ENCODE measurements around the gene TTC24.
"Not testable (repeated sequence)": the region's sequence is repeated elsewhere in the genome, so short reads cannot be mapped to it uniquely, and the experiment has no call there.

The TTC24 gene

DNA sequence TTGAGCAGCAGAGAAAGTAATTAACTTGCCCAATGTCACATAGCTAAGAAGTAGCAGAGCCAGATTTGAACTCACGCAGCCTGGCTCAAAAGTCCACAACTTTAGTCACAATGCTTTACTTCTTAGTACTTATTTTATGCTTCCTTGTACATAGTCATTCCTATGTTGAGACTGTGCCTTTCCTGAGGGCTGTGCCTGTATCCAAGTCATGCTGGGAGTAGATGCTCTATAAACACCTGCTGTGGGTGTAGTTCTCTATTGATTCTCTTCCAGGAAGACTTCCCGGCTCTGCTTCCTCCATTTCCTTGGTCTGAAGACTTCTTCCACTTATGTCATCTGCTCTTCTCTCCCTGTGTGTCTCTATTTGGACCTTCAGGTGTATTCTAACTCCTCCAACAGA is 23.8 kb upstream of the TTC24 start:
- FAIRE-seq = no peak

DNA sequence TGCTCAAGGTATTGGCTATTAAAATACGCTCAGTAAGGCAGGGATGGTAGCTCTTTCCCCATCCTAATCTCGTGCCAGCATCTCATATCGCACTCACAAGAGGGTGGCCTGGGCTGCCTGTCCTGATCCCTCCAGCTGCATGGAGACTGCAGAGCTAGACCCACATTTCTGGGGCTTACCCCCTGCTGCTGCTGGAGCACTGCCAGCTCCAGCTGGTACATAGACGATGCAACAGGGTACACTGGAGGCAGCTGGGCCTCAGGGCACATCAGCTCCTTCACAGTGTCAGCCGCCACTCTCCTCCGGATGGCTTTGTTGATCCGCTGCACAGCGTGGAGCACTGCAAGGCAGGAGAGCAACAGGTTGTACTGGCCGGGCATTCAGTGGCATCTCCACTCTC is 23.2 kb upstream of the TTC24 start:
- FAIRE-seq = no peak

DNA sequence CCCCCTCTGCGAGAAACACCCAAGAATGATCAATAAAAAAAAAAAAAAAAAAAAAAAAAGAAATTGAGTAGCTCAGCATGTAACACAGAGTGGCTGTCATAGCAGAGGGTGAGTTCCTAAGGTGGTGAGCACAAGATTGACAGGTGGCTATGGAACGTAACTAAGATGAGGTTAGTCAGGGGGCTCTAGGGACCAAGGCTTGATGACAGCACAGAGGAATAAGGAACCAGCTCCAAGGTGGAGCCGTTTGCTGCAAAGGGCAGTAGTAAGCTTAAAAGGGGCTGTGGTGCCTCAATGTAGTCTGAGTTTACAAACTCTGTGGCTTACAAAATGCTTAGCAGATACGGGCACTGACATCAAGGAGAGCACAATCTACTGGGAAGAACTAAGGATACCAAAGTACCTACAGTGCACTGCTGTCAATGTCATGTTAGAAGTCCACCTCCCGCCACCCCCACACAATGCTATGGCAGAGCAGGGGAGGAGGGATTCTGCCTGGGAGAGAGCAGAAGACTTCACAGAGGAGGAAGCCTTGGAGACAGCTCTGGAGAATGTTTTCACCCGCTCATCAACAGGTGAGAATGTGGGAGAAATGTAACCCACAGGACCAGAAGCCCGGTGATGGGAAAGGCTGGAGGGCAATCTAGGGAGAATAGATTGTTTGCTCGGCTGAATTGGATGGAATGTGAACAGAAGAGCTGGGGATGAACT is 20.3 kb upstream of the TTC24 start:
- no peak for FAIRE-seq

DNA sequence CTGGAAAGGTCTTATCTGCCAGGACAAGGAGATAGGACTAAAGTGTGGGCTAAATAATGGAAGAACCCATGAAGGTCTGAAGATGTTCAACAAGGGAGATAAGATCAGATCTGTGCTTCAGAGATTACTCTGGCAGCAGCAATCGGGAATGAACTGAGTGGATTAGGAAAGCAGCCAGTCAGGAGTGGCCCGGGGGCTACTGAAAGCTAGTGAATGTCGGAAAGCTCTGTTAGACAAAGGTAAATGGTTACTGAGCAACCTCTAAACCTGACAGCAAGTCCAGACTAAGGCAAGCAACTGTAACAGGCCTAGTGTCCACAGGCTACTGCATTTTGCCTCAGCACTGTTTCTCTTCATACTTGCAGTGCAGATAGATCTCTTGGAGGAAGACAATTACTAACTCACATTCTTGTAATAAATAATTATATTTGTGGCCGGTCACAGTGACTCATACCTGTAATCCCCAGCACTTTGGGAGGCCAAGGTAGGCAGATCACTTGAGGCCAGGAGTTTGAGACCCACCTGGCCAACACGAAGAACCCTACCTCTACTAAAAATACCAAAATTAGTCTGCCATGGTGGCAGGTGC is 19.6 kb upstream of the TTC24 start:
- FAIRE-seq = no peak

DNA sequence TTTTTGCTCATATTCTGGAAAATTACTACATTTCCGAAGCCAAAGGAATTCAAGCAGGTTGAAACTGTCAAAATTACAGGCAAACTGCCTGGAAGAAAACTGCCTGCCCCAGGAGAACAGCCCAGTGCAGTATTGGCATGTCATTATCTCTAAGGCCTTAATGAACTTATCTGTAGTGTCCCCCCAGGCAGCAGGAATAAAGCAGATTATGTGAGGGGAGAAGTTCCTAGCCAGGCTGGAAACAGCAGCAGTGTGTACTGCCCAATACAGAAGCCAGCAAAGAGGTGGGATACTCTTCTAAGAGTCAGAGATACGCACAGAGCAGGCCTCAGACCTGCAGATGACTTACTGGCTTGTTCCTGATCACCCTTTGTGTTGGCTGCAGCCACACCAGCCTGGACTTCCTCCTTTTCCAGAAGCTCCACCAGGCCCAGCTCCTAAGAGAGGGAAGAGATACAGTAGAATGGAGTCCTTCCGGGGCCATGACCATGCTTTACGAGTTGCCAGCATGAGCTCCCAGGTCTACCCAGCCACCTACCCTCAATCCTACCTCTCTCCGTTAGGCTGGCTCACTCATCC is 18.8 kb upstream of the TTC24 start:
- FAIRE-seq = no peak

DNA sequence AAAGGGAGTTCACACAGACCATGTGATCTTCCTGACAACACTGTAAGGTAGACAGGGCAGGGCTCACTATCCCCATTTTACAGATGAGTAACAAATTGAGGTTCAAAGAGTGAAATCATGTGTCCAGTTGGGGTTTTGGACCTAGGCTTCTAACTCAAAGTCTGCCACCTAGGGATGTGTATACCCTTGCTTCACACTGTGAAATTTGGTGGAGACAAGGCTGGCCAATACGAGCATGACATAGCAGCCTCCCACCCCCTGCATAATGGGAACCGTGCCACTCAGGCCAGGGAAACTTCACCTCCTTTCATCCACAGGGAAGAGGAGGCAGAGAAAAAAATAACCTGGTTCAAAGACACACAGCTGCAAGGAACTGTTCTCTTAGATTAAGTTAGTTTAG is 14.0 kb upstream of the TTC24 start:
- no peak for FAIRE-seq

DNA sequence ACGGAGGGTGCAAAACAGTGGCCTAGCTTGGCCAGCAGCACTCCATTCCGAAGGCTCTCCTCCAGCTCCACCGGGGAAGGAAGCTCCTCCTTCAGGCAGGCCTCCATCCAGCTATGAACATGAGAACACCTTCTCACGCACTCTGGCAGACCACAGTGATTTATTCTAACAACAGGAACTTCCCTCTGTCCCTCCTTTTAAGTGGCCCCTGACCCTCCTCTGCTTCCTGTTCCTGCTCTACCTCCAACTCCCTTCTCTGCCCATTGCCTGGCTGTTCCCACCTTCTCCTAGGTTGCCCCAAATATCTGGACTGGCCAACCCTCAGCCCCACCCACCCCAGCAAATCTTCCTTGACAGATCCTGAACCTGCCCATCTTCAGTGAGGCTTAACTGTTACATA is 13.1 kb upstream of the TTC24 start:
- no peak for FAIRE-seq

DNA sequence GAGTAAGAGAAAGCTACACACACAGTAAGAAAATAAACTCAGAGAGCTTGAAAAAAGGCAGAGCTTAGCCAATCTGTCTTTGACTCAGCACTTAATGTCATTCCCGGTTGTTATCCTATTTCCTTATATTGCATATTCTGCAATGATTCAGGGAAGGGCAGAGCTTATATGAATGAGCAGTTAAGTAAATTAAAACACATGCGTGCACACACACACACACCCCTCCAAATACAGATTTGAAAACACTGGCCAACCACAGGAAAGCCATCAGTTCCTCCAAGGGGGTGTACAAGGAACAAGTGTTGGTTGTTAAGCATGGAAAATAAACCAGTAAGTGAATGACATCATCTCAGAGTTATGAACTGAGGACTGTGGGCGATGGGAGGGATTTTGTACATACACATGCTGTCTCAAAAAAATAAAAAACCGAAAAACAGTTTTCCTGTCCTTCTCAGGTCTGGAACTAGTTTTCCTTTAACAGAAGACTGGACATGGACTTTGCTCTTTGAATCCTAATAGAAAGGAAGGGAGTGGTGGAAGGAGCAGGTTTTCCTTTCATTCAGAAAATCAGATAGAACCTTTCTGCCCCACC is 8.2 kb upstream of the TTC24 start:
- no peak for FAIRE-seq

DNA sequence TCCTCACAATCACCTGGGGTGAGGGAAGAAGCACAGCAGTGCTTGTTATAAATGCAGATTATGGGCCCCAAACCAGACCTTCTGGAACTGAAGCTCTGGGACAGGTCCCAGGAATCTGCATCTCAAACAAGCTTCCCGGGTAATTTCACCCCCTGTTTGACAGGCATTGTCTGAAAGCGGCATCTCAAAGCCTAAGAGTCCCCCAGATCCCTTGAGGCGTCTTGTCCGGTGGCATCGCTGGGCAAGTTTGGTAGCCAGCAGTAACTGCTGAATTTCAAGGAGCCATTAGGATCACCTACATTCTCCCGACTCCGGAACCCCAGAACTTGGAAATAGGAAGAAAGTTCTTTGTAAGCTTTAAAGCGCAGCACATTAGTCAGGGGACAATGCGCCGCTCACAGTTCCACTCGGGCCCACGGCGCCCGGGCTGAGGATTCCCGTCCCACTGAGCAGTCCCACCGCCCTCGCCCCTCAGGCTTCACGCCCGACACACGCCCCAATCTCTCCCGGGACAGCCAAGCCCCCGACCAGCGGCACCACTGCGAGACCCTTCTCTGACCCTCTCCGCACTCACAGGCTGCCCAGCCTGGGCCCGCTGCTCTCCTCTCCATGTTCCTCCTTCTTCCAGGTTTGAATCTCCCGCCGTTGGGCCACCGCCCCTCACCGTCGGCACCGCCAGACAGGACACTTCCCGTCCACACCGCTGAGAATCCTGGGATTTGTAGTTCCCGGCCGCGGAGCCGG is 7.4 kb upstream of the TTC24 start, which contains the start of gene IQGAP3:
TSS of gene IQGAP3 (minus strand) at position 647 of the 744 bp plus-strand sequence. CDS start at position 611, 36 bp downstream.
- FAIRE-seq = peak; percentile 78

DNA sequence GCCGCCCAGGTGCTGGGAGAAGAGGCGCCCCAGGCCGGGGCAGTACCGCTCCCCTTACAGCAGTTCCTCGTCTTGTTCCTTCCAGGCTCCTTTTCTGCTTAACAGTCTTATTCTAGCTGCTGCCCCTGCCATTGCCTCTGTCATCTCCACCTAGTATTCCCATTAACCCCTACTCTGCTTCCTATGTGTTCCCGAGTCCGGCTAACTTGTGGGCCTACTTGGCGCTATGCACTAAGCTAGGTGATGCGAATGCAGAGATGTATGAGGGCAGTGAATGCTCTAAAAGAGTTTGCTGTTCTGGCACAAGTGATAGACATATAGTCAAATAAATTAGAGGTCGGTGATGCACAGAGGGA is 6.9 kb upstream of the TTC24 start:
- FAIRE-seq = no peak

DNA sequence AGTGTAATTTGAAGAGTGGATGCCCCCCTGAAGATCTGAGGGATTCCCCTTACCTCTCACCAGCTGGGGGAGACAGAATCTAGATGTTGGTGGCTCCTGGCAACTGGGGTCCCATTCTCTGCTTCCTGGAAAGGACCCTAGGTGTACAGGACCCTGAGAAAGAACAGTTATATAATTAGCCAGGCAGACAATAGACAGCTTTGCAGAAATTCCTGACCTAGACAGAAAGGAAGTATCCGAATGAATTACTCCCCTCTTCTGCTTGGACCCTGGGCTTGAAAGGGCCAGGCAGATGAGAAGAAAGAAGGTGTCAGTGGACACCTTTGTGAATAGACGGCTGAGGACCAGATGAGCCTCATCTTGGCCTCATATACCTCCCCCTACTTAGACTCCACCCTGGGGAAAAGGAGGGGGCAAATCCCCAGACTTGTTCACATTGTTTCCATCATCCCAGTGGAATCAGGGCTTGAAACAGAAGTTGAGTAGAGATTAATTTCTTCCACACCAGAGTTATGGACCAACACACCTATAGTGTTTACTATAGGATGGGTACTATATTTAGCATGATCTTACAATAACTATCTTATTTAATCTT is 5.4 kb upstream of the TTC24 start:
- no peak for FAIRE-seq

DNA sequence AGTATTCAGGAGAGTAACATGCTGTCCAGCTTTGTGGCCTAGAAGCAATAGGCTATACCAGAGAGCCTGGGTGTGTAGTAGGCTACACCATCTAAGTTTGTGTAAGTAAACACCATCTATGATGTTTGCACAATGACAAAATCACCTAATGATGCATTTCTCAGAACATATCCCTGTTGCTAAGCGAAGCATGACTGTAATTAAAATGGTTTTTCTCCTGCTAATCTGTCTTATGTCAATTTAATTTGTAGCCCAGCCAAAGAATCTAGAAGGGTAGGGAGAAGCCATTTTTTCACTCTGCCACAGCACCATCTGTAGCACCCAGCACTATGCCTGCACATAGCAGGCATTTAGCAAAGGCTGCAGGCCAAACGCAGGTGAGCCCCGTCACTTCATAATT is 2.0 kb upstream of the TTC24 start:
- FAIRE-seq = no peak

DNA sequence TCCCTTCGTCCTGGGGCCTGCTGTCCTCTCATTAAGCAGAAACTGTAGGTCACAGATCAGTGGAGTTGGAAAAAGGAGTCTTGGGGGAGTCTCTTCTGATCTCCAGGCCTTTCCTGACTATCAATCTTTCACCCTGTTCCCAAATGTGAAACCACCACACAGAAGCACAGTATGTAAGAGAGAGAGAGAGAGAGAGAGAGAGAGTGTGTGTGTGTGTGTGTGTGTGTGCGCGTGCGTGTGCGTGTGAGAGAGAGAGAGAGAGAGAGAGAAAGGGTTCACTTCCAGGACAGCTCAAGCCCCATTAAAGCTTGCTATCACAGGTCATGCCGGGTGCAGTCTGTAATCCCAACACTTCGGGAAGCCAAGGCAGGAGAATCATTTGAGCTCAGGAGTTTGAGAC is 1.5 kb upstream of the TTC24 start:
- FAIRE-seq = no peak

DNA sequence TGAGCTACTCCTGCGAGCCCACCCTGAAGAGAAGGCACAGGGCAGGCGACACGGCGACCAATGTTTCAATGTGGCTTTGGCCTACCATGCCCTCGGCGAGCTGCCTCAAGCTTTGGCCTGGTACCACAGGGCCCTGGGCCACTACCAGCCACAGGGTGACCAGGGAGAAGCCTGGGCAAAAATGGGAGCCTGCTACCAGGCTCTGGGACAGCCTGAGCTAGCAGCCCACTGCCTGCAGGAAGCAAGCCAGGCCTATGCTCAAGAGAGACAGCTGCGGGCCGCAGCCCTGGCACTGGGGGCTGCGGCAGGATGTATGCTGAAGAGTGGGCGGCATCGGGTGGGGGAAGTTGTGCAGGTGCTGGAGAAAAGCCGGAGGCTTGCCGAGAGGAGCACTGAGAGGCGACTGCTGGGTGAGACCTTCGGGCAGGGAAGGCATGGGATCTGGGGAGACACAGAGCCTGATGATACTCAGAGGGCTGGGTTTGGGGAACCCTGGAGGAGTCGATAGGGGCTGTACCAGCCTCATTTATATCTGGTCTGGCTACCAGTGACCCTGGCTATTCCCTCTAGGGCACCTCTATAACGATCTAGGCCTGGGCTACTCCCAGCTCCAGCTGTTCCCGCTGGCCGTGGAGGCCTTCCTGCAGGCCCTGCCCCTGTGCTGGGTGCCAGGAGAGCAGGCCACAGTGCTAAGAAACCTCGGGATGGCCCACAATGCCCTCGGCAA is 2.3 kb downstream of the TTC24 start:
- FAIRE-seq = no peak

DNA sequence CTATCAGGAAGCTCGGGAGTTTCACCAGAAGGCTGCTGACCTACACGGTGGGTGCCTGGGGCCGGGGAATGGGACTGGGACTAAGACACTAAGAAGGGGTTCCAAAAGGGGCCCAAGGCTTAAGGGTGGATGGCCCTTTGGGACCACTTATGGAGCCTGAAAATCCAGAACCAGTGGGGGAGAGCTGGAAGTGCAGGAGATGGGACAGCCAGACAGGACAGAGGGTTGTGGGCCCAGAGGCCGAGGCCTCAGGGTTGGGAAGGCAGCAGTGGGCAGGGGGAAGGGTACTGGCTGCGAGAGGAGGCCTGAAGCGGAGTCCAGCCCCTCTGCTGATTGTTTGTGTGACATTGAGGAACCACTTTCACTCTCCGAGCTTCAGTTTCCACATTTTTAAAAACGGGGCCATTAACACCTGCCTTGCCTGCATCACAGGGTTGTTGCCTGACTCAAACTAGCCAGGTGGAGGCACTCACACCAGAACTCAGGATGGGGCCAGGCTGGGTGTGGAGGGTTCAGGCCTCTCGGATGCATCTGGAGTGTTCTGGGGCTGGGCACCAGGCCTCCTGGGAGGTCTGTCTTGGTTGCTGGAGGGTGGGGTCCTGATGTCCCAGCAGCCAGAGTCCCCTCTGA is 3.0 kb downstream of the TTC24 start:
- no peak for FAIRE-seq

DNA sequence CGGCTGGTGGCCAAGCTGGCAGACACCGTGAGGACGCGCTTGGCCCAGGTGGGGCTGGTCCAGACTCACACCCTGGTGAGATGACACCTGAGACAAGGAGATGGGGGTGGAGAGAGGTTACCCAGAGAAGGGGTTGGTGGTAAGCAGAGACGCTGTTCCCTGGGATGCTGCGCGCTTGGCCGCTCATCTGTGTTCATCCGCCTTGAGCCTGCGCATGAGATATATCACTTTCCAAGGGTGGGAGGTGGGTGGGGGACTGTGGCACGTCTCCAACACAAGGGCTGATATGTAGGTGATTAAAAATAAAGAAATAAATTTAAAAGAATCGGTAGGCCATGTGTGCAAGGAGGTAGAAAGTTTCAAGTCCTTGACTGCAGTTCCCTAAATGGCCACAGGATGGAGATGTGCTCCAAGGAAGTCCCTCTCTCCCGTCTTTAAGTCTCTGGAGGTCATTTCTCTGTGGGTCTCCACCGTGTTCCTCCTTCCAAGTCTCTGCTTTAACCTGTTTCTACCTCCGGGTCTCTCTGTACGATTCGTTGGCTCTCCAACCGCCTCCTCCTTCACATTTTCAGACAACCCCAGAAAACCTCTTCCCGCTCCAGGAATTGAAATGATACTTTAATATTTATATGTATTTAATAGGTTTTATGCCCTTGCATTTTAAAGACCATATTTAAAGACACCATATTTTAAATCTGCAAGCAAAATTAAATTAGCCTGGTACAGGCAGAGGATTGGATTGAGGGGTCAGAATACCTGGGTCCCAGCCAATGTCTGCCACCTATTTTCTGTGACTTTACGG is 4.5 kb downstream of the TTC24 start:
- FAIRE-seq = peak; percentile 88

DNA sequence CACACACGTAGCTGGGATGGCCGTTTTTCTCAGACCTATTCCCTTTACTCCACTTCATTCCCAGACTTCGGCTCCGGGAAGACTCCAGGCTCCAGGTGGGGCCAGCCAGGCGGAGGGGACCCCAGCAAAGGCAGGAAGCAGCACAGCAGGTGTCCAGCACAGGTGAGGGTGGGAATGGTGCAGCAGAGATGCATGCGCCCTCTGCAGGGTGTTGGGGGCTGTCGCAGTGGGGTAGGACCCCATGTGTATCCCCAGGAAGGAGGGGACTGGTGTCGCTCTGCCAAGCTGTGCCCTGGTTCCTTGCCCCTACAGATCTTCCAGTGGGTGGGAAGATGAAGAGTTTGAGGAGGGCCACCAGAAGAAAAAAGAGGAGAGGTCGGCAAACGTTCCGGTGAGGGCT is 5.3 kb downstream of the TTC24 start:
- FAIRE-seq = no peak

DNA sequence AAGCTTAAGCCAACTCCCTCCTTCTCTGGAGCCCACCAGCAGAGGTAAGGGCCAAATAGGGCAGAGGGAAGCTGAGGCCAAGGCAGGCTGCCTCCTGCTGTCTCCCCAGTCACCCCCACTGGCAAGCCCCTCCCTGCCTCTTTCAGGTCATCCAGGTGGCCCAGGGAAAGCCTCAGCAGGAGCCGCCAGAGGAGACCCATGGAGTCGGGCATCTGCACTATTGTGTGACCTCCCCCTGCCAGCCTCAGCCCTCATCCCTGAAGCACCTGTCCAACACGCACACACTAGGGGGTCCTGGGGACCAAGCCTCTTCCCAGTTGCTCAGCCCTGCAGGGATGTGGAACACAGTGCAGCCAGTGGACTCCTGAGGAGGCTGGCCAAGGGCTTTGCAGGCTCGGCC is 6.8 kb downstream of the TTC24 start:
- no peak for FAIRE-seq

DNA sequence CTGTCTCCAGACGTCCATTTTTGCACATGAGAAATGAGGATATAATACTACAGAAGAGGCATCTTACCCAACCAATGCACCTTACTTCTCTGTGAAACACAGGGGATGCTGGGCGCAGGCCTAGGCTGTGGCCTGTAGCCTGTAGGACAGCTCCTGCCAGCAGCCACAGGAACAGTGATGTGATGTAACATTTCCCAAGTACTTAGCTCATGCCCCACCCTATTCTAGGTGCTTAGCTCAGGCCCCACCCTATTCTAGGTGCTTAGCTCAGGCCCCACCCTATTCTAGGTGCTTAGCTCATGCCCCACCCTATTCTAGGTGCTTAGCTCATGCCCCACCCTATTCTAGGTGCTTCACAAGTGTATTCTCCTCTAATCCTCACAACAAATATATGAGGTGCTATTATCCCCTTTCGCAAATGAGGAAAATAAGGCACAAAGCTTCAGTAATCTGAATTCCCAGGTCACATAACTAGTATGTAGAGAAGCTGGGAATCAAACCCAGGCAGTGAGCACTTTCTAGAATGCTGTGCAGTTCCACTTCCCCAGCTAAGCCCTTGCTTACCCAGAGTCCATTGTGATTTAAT is 7.5 kb downstream of the TTC24 start:
- FAIRE-seq = no peak

DNA sequence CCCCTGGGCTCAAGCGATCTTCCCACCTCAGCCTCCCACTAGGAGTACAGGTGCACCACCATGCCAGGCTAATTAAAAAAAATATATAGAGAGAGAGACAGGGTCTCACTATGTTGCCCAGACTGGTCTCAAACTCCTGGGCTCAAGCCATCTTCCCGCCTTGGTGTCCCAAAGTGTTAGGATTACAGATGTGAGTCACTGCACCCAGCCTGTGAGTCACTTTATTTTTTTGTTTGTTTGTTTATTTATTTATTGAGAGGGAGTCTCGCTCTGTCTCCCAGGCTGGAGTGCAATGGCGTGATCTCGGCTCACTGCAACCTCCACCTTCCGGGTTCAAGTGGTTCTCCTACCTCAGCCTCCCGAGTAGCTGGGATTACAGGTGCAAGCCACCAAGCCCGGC is 8.4 kb downstream of the TTC24 start:
- FAIRE-seq = not testable (repeated sequence)

DNA sequence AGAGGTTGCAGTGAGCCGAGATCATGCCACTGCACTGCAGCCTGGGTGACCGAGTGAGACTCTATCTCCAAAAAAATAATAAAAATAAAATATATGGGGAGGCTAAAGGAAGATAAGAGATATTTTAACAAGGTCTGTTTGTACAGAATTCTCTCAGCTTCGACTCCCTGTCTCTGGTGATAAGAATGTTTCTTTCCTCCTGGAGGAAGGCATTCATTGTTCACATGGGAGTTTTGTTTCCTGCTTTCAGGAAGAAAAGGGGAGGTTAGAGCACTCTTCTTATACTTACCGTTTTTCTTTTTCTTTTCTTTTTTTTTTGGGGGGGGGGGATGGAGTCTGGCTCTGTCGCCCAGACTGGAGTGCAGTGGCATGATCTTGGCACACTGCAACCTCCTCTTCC is 10.0 kb downstream of the TTC24 start:
- no peak for FAIRE-seq
